HG03103 (cell line): ENCODE measurements around the gene GSTA5.
"Not testable (repeated sequence)": the region's sequence is repeated elsewhere in the genome, so short reads cannot be mapped to it uniquely, and the experiment has no call there.

Experiments used
- ATAC-seq: cut with Tn5 transposase; IDR thresholded peaks from one replicate; pipeline ENCODE4 v1.9.1; 2021; ENCODE audit warnings: low read depth; ENCODE audit not compliant: unreplicated experiment

Gene GSTA5

DNA sequence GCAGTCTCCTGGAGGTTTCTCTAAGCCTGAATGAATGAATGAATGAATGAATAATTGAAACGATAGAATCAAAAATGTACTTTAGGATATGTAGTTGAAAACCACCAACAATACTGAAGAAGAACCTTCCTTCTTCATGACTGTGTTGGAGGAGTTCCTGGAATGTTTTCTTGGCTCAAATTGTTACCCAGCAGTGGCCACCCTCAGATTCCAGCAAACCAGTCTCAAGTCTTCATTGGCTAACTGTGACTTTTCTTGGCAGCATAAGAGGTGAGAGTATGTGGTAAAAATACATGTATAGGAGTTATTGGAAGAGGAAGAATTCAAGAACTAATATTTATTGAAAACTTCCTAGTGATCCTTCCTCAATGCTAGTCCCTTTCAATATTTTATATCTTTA is 41.3 kb downstream of the GSTA5 start:
- not testable (repeated sequence) for ATAC-seq

DNA sequence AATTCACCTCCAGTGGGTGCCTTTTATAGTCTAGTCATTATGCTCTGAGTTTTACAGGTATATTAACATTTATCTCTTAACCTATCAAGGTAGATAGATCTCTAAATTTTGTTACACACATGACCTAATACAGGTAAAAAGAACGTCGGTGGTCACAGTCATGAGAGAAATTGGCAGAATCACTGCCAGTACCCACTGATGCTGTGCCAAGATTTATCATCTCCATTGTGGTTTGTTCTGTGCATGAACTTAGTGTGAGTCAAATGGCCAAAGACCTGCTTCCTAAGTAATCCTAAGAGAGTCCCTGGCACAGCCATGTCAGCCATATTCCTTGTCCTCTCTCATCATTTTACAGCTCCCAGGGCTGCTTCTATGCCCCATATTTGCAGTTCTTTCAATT is 46.2 kb downstream of the GSTA5 start:
- not testable (repeated sequence) for ATAC-seq

DNA sequence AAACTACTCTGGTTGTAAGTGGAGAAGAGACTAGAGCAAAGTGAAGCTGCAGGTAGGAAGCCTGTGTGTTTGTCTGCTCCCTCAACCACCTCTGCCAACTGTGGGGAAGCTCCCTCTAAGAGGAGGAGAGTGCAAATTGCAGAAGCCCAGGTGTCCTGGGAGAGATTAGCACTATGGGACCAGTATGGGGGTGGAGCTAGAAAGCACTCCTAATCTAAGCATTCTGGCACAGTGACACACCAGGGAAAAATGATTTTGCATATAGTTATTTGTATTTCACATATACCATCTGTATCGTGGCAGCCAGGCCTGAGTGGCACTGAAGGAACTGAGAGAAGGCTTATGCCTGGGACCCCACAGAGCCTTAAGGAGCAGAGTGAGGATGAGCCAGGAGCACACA is 49.8 kb downstream of the GSTA5 start:
- no peak for ATAC-seq

DNA sequence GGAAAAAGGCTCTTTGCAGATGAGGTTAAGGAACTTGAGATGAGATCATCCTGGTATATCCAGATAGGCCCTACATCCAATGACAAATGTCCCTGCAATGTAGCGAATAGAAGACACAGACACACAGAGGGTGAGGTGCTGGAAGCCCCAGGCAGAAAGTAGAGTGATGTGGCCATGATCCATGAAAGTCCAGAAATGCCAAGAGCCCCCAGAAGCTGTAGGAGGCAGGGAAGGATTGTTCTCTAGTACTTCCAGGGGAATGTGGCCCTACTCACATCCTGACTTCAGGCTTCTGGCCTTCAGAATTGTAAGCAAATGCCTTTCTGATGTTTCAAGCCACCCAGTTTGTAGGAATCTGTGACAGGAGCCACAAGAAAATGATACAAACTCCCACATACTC is 51.0 kb downstream of the GSTA5 start:
- ATAC-seq: not testable (repeated sequence)

DNA sequence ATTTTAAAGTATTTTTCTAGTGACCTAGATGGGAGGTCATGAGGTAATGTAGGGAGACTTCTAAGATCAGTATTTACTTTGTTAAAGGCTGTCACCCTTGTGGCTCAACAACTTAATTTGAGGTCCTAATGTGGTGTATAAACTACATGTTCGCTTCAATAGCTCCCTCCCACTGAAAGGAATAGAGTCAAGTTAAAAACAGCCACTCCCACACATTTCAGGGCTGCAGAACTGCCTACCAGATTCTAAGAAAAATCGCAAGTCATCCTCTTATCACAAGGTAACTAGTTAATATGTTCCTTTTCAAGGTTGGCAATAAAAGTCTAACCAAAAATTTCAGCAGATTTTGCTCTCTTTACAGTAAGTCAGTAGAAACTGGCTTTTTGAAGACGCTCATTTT is 52.1 kb downstream of the GSTA5 start:
- ATAC-seq: no peak

DNA sequence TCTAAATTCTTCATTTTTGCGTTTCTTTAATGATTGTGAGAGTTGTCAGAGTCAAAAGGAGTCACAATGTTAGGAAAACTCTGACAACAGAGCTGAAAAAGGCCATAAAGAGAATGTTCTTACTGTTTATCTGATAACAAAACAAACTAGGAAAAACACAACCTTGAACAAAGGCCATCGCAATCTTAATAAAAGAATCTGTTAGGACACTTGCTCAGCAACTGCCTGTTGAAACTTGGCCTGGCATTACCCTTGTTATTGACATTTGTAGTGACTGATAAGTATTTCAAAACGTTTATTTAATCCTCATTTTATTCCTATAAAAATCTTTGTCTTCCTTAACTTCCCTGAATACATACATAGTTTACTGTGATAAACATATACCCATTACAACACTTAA is 52.7 kb downstream of the GSTA5 start:
- no peak for ATAC-seq

DNA sequence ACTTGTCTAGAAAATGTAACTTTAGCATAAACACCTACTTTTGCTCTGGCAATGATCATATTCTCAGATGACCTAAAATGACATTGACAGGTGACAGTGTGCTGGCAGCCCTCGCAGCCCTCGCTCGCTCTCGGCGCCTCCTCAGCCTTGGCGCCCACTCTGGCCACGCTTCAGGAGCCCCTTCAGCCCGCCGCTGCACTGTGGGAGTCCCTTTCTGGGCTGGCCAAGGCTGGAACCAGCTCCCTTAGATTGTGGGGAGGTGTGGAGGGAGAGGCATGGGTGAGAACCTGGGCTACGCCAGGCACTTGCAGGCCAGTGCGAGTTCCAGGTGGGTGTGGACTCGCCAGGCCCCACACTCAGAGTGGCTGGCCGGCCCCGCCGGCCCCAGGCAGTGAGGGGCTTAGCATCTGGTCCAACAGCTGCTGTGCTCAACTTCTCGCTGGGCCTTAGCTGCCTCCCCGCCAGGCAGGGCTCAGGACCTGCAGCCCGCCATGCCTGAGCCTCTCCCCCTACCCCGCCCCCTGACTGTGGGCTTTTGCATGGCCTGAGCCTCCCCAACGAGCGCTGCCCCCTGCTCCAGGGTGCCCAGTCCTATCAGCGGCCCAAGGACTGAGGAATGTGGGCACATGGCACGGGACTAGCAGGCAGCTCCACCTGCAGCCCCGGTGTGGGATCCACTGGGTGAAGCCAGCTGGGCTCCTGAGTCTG is 54.2 kb downstream of the GSTA5 start:
- no peak for ATAC-seq

DNA sequence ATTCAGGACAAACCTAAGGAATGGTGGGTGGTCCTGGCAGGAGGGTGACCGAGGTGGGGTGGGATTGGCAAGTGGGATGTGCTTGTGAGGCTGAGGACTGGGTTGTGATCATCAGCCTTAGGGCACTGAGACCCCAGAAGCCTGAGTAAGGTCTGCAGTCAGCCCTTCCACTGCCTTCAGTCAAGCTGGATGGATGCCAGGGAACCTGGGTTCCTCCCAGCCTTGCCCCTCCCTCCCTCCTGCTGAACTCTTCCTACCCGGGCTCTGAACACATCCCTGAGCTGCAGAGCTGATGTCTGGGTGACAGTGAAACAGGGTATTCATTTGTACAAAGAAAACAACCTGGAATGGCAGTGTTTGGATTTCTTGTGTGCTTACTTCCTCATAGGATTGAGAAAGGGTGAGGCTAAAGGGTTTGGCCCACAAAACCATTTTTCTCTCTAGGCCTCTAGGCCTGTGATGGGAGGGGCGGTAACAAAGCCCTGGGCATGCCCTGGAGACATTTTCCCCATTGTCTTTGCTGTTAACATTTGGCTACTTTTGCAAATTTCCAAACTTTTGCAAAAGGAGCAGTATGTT is 57.8 kb downstream of the GSTA5 start:
- ATAC-seq: not testable (repeated sequence)

DNA sequence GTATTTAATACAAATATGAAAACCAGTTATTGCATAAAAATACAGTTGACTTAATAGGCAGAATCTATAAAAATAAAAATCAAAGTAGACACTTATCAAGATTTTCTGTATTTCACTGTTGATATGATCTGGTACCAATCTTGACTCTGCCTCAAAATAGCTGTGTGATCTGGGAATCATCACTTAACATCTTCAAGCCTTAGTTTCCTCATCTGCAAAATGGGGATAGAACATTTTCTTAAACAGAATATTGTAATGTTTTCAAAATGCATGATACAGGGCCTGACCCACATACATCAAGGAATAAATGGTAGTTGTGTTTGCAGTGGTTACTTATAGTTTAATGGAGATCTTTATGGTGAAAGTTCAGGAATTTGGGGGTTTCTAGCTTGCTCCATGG is 58.4 kb downstream of the GSTA5 start:
- not testable (repeated sequence) for ATAC-seq
